DND-41 (cell line): ENCODE results near the gene OXGR1.

Experiments used
- ATAC-seq: fragments of 200-7000 bp; cut with Tn5 transposase; 3 replicates; pipeline ENCODE4 v1.9.1; 2021; ENCODE audit warnings: low read depth; ENCODE audit not compliant: insufficient read depth
- DNase-seq: peaks from one replicate; pipeline ENCODE4 v3.0.0-alpha.2; 2020
- H2AFZ ChIP-seq: 2 replicates; pipeline ENCODE4 v1.6.0; 2012; ENCODE audit warnings: low read depth, low read length
- H3K27ac ChIP-seq: 2 replicates; pipeline ENCODE4 v1.5.1; 2012; ENCODE audit warnings: low read length, inconsistent platforms
- H3K27me3 ChIP-seq: fragments of 200-600 bp; sonication (generic); 2 replicates; pipeline ENCODE4 v1.6.0; 2012; ENCODE audit warnings: low read length, mild to moderate bottlenecking, inconsistent platforms; ENCODE audit not compliant: insufficient read depth, poor library complexity
- H3K36me3 ChIP-seq: 2 replicates; pipeline ENCODE4 v1.5.1; 2012; ENCODE audit warnings: low read length, inconsistent platforms; ENCODE audit not compliant: insufficient read depth
- H3K4me1 ChIP-seq: 2 replicates; pipeline ENCODE4 v1.5.1; 2012; ENCODE audit warnings: mild to moderate bottlenecking, low read length; ENCODE audit not compliant: insufficient read depth
- H3K4me2 ChIP-seq: 2 replicates; pipeline ENCODE4 v1.6.0; 2012; ENCODE audit warnings: mild to moderate bottlenecking, moderate library complexity, low read length, inconsistent platforms; ENCODE audit not compliant: insufficient read depth
- H3K4me3 ChIP-seq, 2 experiments: fragments of 200-600 bp in 1 of 2; shearing (Covaris generic) in 1 of 2; 2 replicates each; pipeline ENCODE4 v1.5.1; 2012 to 2016; ENCODE audit warnings: inconsistent platforms in 2 of 2, low read length in 2 of 2, mild to moderate bottlenecking in 2 of 2, low read depth in 1 of 2, moderate library complexity in 1 of 2
- H3K79me2 ChIP-seq: 2 replicates; pipeline ENCODE4 v1.6.0; 2012; ENCODE audit warnings: low read length, inconsistent platforms; ENCODE audit not compliant: insufficient read depth
- H3K9ac ChIP-seq: 2 replicates; pipeline ENCODE4 v1.6.0; 2012; ENCODE audit warnings: low read depth, mild to moderate bottlenecking, inconsistent platforms, low read length, moderate library complexity
- H3K9me3 ChIP-seq: 2 replicates; pipeline ENCODE4 v1.5.1; 2012; ENCODE audit warnings: low read length, moderate library complexity, mild to moderate bottlenecking, inconsistent platforms; ENCODE audit not compliant: insufficient read depth, severe bottlenecking
- H4K20me1 ChIP-seq: 2 replicates; pipeline ENCODE4 v1.6.0; 2012; ENCODE audit warnings: low read length; ENCODE audit not compliant: insufficient read depth
- EZH2 ChIP-seq: IDR thresholded peaks from 3 replicates; pipeline ENCODE4 v1.6.1; 2012; ENCODE audit warnings: borderline replicate concordance, low read depth, mild to moderate bottlenecking, moderate library complexity, low read length, inconsistent platforms; ENCODE audit not compliant: severe bottlenecking
- TF ChIP-seq, protein P1 (sequence below): IDR thresholded peaks from 2 replicates; pipeline ENCODE4 v1.5.1; 2012; ENCODE audit warnings: borderline replicate concordance, low read length, moderate library complexity, mild to moderate bottlenecking; ENCODE audit not compliant: poor library complexity, severe bottlenecking; ENCODE audit errors: extremely low read depth

OXGR1 gene

GRCh38 chr13:96993634-96994016 lies 651 bp downstream of the OXGR1 start:
- no peaks in the 10 kb centered on the region for H3K4me1 ChIP-seq
- H3K36me3 ChIP-seq: no peaks in the 10 kb centered on the region
- H3K27me3 ChIP-seq: no peaks in the 10 kb centered on the region
- H4K20me1 ChIP-seq: no peaks in the 10 kb centered on the region
- no peak overlapping the region for H2AFZ ChIP-seq
- no peaks in the 10 kb centered on the region for H3K79me2 ChIP-seq
- TF ChIP-seq, protein P1, sequence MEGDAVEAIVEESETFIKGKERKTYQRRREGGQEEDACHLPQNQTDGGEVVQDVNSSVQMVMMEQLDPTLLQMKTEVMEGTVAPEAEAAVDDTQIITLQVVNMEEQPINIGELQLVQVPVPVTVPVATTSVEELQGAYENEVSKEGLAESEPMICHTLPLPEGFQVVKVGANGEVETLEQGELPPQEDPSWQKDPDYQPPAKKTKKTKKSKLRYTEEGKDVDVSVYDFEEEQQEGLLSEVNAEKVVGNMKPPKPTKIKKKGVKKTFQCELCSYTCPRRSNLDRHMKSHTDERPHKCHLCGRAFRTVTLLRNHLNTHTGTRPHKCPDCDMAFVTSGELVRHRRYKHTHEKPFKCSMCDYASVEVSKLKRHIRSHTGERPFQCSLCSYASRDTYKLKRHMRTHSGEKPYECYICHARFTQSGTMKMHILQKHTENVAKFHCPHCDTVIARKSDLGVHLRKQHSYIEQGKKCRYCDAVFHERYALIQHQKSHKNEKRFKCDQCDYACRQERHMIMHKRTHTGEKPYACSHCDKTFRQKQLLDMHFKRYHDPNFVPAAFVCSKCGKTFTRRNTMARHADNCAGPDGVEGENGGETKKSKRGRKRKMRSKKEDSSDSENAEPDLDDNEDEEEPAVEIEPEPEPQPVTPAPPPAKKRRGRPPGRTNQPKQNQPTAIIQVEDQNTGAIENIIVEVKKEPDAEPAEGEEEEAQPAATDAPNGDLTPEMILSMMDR: no peak
- no peak for TF ChIP-seq EZH2
- H3K4me3 ChIP-seq: no peak overlapping the region
- no peak overlapping the region for H3K4me2 ChIP-seq
- no peaks in the 10 kb centered on the region for H3K9me3 ChIP-seq
- DNase-seq (no peak), ATAC-seq (no peak)
- H3K27ac ChIP-seq: no peak overlapping the region
- H3K9ac ChIP-seq: no peak overlapping the region

GRCh38 chr13:96992633-96993032 lies 1.6 kb downstream of the OXGR1 start:
- no peaks in the 10 kb centered on the region for H4K20me1 ChIP-seq
- DNase-seq (no peak), ATAC-seq (no peak)
- H3K27me3 ChIP-seq: no peaks in the 10 kb centered on the region
- H3K4me3 ChIP-seq: no peak overlapping the region
- H3K9ac ChIP-seq: no peak overlapping the region
- no peak for TF ChIP-seq EZH2
- TF ChIP-seq, protein P1: no peak
- H3K4me2 ChIP-seq: no peak overlapping the region
- no peak overlapping the region for H3K27ac ChIP-seq
- no peaks in the 10 kb centered on the region for H3K4me1 ChIP-seq
- H3K36me3 ChIP-seq: no peaks in the 10 kb centered on the region
- no peaks in the 10 kb centered on the region for H3K9me3 ChIP-seq
- no peaks in the 10 kb centered on the region for H3K79me2 ChIP-seq
- no peak overlapping the region for H2AFZ ChIP-seq

DNA sequence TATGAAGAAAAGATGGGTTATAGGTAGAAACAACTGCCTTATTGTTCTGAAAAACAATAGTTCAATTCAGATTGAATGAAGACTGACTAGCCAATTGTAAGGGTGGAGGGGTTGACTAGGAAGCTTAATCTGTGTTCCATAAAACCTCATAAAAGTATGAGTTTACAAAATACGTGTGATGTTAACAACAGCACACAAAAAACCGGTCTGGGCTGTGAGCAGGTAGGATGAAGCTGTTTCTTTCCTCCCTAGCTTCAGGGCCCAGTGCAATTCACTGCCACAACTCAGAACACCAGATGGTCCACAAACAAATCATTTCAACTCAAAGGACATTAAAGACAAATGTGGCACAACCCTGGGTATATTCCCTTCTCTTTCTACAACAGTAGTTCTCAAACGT lies 3.2 kb downstream of the OXGR1 start:
- Histone ChIP-seq H3K4me3 (no peak overlapping the region), H3K27ac (no peak overlapping the region), H3K9me3 (no peaks in the 10 kb centered on the region), H4K20me1 (no peaks in the 10 kb centered on the region), H3K36me3 (no peaks in the 10 kb centered on the region), H3K27me3 (no peaks in the 10 kb centered on the region), H3K4me2 (no peak overlapping the region), H3K79me2 (no peaks in the 10 kb centered on the region), H3K9ac (no peak overlapping the region), H2AFZ (no peak overlapping the region), H3K4me1 (no peaks in the 10 kb centered on the region)
- ATAC-seq: no peak
- no peak for TF ChIP-seq EZH2
- TF ChIP-seq, protein P1: no peak
- no peak for DNase-seq

GRCh38 chr13:96988441-96988840 lies 5.8 kb downstream of the OXGR1 start:
- Histone ChIP-seq H3K9me3 (no peaks in the 10 kb centered on the region), H3K79me2 (no peaks in the 10 kb centered on the region), H3K27me3 (no peaks in the 10 kb centered on the region), H3K4me3 (no peak overlapping the region), H3K9ac (no peak overlapping the region), H3K27ac (no peak overlapping the region), H4K20me1 (no peaks in the 10 kb centered on the region), H3K4me2 (no peak overlapping the region), H3K36me3 (no peaks in the 10 kb centered on the region), H3K4me1 (no peaks in the 10 kb centered on the region), H2AFZ (no peak overlapping the region)
- no peak for TF ChIP-seq EZH2
- TF ChIP-seq, protein P1: no peak
- ATAC-seq (no peak), DNase-seq (no peak)
